ENCODE data around the gene CFAP45.

The CFAP45 gene

DNA sequence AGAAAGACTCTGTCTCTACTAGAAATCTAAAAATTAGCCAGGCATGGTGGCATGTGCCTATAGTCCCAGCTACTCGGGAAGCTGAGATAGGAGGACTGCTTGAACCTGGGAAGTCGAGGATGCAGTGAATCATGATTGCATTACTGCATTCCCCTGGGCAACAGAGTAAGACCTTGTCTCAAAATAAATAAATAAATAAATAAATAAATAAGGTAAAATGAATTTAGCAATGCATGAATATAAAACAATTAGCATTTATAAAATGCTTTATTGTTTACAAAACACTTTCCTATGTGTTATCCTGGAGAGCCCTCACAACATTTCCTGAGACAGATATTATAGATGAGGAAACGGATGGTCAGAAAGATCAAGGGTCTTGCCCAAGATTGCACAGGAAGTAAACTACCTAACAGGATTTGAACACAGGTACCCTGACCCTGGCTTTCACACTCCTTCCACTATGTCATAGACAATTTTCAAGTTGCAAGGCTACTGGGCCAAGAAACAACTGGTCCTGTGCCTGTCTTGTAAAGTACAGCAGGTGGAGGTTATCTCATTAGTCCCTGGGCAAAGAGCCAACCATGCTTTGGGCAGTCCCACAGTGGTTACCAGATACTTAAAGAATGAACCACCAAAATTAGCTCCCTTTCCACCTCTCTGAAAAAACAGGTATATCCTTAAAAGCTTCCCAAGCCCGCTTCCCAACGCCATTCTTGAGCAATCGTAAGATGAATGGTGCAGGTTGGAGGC, 22.1 kb downstream of the CFAP45 start:
- DNase-seq (ENCODE audit: low read depth in 2 of 2), result no peak

DNA sequence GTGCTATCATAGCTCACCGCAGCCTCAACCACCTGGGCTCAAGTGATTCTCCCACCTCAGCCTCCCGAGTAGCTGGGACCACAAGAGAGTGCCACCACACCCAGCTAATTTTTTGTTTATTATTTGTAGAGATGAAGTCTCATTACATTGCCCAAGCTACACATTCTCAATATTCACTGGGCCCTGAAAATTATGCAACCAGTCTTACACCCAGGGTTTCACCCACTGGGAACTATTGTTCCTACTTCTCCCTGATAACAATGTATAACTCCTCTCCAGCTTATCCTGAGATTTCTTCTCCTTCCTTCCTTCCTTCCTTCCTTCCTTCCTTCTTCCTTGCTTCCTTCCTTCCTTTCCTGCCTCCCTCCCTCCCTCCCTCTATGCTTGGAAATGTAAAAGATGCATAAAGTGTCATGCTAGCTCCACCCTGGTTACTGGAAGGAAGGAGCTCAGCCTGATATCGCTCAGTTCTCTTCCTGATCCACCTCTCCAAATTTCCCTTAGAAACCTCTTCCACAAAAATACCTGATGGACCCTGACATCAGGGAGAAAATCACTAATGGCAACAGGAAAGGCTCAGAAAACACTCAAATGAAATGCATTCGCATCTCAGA, 26.3 kb downstream of the CFAP45 start:
- DNase-seq (ENCODE audit: low read depth in 2 of 2), result no peak

DNA sequence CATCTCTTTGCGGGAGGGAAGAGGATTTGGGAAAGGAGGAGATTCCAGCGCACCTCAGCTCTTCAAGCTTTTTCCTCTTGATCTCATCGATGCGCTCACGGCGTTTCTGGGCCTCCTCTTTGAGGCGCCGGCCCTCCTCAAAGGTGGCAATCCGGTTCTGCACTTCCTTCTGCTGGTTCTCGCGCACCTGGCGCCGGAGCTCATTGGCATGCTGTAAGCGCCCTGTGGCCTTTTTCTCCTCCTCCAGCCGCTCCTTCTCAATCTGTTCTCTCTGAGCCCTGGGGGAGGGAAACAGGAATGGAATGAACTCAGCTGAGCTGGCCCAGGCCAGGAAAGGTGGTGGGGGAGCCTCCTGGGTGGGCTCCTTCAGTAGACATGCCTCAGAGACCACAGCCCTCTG, 27.1 kb downstream of the CFAP45 start:
- DNase-seq (ENCODE audit: low read depth in 2 of 2), result no peak

DNA sequence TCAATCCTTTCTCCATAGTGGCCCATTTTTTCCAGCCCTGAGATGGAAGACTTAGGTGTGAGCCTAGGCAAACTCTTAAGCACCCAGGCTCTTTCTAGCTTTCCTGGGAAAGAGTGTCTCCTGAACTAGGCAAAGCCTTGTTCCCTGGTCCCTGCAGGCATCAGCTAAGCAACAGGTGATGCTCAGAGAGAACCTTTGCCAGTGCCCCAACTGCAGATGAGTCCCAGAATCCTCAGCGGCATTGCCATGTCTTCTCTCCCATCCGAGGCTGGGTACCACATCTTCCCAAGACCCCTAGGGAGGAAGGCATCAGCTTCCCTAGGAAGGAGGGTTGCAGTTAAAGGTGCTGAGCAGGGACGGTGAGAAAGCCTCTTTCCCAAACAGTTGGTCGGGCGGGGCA, 29.3 kb downstream of the CFAP45 start:
- DNase-seq (ENCODE audit: low read depth in 2 of 2), result no peak

DNA sequence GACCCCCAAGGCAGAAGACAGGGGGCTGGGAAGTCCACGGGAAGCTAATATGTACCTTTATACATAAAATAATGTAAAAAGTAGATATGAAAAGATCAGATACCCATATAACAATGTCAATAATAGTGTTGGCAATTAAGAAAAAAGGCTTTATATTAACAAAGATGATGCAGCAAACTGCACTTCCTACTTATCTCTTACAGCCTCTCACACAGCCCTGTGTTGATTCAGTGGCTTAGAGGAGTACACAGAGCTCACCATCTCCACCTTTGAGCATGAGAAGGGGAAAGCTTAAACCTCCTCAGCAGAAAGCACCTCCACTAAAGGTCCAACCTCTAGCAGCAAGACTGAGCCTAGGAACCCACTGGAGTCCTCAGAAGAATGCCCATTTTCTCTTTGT, 30.4 kb downstream of the CFAP45 start:
- no peak for DNase-seq (ENCODE audit: low read depth in 2 of 2)

DNA sequence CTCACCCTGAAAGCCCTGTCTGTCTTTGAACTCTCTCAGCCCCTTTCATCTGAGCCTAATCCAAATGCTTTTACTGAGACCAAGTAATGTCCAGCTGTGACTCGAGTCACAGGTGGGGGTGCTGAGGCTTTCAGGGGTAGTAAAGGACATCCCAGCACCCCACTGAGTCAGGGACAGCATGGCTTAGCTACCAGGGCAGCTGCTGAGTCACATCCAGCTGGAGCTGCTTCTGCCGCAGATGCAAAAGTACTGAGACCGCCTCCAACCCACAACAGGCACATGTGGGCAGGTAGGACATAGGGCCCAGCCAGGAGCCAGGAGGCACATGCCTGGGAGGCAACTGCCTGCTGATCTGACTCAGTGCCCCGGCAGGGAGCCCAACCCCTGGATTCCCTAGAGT, 30.8 kb downstream of the CFAP45 start:
- peak; percentile 25 for DNase-seq (ENCODE audit: low read depth in 2 of 2)

DNA sequence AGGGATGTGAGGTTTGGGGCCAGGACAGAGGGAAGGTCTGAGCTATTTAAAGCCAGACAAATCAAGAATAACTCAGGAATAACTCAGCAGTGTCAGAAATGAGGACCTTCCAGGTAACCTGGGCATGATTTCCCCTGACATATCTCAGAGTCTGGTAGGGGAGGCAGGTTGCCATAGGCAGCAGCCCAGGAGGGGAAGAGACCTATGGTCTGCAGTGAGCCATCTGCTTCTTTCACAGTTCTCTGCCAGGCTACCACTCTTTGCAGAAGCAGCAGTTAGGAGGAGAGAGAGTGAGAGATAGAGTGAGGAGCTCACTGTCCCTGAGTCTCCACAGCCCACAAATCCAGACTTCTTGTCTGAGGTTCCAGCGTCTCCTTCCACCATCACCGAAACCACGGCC, 31.2 kb downstream of the CFAP45 start:
- no peak for DNase-seq (ENCODE audit: low read depth in 2 of 2)

DNA sequence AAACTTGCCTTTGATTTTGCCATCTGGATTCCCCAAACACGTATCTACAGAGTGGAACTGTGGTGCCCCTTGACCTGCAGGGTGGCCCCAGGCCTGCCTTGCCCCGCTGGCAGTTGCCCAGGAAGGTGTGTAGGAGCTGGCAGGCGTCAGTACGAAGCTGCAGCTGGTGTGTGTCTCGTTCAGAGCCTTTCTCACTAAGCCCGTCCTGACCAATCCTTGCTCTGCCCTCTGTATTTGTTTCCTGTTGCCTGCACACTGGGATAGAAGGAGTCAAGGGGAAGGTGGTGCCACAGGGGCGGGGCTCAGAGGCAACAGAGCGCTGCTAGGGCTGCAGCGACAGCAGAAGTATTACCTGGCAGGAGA, 32.3 kb downstream of the CFAP45 start:
- no peak for DNase-seq (ENCODE audit: low read depth in 2 of 2)

DNA sequence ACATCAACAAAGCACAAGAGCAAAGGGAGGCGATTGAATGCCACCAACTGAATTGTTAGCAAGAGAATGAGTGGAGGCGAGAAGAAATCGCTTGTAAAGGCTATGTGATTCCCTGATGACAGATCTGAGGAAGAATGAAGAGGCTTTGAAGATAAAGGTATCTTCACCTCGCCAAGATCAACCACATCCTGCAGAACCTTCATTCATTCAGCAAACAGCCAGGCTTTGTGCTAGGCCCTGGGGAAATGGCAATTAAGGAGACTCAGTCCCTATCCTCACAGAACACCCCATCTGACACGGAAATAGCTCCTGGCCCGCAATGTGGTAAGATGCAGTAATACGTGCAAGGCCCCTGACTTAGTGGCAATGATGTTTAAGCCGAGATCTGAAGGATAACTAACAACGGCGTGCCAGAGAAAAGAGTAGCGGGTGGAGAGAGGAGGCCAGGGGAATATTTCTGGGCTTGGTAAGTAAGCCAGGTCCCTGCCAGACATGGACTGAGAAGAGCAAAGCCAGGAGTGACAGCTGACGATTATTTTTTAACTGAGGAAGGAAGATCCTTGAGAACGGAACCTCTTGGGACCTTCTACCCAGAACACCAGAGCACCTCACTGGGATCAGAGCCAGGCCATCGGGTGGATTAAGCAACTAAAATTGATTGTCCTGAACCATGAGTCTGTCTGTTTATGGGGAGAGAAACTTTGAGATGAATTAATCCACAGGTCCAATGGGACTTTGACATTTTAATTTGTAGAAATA, 32.9 kb downstream of the CFAP45 start:
- DNase-seq (ENCODE audit: low read depth in 2 of 2), result no peak

DNA sequence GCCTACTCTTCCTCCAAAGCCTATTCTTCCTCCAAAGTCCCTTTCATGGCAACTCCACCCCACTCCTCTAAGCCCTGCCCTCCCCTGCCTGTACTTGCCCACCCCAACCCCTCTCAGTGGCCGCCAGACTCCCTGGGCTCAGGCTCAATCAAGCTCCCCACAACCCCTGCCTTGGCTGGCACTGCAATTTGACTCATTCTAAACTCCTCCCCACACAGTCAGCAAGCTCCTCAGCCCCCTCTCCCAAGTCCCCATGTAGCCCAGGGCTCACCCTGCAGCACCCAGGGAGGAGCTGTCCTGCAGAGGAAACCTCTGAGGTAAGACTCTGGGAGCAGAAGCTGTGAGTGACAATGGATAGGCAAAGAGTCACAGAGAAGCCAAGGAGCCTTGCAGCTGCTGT, 33.9 kb downstream of the CFAP45 start:
- DNase-seq (ENCODE audit: low read depth in 2 of 2), result no peak

DNA sequence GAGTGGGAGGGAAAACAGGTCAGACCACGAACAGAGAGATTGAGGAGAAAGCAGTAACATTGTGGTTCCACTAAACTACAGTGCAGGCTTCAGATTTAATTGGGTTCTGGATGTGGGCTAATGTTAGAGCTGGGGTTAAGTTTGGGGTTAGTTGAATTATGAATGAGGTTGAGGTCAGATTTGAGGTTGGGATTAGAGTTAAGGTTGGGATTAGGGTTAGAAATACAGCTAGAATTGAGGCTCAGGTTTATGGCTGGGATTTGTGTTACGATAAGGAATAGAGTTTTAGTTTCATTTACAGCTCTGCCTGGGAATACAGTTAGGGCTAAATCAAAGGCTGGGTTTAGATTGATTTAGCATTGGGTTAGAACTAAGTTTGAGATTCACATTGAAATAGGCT, 35.7 kb downstream of the CFAP45 start:
- no peak for DNase-seq (ENCODE audit: low read depth in 2 of 2)

DNA sequence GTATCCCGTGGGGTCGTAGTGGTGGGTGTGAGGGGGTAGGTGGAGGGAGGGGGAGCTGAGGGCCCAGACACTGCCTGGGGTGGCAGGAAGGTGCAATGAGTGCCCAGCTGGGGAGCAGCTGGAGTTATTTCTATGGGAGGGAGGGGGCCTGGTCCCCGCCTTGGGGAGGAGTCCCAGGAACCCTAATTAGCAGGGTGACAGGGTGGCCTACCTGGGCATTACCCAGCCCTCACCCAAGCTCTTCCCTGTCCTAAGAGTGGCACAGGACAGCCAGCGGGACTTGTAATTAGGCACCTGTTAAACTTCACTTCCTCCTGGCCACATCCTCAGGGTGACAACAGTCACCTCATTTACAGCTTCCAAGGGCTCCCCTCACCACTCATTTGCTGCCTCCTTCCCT, 37.4 kb downstream of the CFAP45 start, which contains the start of gene VSIG8:
VSIG8 (minus strand) TSS at position 101 of the 400 bp plus-strand sequence. CDS start 136 bp downstream, outside the sequence.
- no peak for DNase-seq (ENCODE audit: low read depth in 2 of 2)

DNA sequence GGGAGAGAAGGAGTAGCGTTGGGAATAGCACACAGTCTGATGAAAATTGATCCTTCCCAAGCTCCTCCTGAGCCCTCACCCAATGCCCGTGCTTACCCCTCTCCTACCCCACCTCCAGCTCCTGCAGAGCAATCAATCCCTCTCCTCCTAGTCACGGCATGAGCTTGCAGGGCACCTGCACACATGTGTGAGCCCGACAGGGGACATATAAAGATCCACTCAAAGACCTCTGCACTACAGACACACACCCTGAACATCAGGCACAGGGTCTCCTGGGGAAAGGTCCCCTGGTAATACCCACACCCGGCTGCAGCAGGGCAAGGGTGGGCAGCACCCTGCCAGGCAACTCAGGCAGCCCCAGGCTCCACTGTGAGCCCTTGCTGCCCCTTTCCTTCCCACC, 37.9 kb downstream of the CFAP45 start:
- DNase-seq (ENCODE audit: low read depth in 2 of 2), result no peak

DNA sequence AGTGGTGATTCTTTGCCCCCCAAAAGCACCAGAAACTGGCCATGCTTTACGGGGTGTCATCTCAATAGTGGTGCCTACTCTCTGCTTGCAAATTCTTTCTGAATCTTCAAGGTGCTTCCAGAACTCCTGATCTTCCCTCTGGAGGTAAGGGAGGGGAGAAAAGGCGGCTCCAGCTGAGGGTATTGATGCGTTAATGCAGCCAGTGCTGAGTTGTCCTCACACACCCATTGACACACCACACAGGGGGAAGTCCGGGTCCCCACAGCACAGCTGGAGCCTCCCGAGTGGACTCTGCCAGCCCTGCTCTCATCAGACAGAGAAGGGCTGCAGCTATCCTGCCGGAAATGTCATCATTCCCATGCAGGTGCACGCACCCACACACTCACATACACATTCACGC, 38.7 kb downstream of the CFAP45 start:
- no peak for DNase-seq (ENCODE audit: low read depth in 2 of 2)

DNA sequence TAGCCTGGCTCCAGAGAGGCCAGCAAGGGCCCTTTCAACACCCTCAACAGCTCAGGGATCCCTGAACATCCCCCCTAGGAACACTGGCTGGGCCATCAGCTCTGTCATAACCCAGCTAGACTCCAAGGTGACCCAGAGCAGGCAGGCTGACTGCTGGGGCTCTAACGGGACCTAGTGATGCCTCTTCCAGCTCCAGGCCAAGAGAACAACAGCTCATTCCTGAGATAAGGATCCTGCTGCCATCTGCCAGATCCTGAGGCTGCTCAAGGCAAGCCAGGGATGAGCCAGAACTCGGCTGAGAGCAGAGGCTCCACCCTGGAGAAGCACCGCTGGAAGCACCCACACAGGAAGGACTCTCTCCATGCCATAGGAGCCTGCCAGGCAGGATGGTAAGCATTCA, 39.5 kb downstream of the CFAP45 start:
- no peak for DNase-seq (ENCODE audit: low read depth in 2 of 2)

DNA sequence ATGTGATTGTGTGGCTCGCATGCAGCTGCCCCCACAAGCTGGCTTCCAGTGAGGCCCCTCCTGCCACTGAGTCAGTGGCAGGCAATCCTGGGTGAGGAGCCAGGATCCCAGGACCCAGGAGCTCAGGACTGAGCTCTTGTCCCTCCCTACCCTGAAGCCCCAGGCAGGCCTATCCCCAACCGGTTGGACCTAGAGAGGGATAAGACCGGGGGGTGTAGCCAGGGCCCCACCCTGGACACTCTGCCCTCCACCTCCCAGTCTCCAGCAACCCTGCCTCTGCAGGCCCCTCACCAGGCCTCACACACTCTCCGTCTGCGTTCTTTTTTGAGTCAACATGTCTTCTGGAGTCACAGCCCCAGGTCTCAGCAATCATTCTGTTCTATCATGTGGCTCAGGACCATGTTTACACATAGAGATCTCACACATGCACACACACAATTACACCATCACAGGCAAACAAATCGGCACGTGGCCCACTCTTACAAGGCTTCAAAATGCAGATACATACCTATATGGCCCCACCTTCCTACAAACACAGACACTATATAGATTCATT, 40.1 kb downstream of the CFAP45 start:
- no peak for DNase-seq (ENCODE audit: low read depth in 2 of 2)

DNA sequence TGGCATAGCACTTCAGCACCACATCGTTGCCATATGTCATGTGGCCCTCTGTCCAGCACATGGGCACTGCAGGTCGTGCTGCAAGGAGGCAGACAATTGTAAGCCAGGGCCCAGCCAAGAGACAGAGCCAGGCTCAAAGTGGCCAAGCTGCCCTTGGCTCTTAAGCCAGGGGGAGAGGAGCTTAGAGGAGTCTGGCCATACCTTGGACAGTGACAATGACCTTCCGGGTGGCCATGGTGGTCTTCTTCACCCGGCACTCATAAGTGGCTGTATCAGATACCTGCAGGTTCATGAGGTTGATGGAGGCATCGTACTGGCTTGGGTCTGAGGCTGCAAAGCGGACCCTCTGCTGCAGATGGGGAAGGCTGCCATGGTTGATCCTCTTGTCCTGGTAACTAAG, 42.1 kb downstream of the CFAP45 start:
- DNase-seq (ENCODE audit: low read depth in 2 of 2), result no peak

DNA sequence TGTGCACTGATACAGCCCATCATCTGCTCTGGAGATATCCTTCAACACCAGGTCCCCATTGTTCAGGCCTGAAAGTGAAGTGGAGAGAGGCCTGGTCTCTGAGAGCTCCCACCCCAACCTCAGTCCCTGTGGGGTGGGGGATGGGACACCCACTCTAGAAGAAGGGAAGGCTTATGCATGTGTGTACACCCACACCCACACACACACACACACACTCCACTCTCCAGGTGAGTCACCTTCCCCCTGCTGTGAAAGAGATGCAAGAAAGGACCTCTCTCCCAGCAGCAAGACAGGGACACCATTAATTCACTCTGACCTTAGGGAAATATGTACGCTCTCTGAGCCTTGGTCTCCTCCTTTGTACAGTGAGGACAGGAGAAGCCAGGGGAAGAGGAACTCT, 43.4 kb downstream of the CFAP45 start:
- DNase-seq (ENCODE audit: low read depth in 2 of 2), result no peak

DNA sequence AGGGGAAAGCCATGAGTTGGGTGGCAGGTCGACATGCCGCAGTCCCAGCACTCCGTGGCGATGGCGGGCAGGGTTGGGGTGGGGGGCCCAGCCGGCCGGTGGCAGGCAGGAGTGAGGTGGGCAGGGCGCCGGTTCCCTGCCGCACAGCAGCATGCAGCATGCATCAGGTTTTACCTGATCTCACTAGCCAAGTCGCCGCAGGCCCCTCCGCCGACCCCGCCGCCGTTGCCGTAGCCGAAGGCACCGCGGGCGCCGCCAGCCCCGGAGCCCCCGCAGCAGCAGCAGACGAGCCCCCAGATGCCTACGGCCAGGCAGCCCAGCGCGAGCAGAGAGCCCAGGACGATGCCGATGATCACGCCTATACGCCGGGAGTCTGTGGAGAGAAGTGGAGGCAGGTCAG, 44.3 kb downstream of the CFAP45 start:
- no peak for DNase-seq (ENCODE audit: low read depth in 2 of 2)

DNA sequence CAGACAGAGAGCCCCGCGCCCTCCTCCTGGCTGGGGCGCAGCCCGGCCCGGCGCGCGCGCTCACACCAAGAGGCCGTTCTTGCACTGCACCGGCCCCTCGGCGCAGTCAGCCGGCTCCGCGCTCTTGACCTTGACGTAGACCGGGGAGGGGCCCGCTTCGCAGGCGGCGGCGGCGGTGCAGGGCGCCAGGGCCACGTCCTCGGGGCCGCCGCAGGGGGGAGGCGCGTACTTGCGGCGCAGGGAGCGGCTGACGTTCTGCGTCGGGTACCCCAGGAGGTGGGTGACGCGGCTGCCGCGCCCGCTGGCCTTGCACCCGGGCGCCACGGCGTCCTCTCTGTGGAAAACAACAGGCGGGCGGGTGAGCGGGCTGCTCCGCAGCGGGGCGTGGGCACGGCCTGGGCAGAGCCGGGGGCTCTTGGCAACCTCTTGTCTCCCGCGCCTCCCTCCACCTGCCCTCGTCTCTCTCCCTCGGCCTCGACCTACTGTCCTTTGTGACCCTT, 45.2 kb downstream of the CFAP45 start:
- DNase-seq (ENCODE audit: low read depth in 2 of 2), result peak; percentile 73 to 80

DNA sequence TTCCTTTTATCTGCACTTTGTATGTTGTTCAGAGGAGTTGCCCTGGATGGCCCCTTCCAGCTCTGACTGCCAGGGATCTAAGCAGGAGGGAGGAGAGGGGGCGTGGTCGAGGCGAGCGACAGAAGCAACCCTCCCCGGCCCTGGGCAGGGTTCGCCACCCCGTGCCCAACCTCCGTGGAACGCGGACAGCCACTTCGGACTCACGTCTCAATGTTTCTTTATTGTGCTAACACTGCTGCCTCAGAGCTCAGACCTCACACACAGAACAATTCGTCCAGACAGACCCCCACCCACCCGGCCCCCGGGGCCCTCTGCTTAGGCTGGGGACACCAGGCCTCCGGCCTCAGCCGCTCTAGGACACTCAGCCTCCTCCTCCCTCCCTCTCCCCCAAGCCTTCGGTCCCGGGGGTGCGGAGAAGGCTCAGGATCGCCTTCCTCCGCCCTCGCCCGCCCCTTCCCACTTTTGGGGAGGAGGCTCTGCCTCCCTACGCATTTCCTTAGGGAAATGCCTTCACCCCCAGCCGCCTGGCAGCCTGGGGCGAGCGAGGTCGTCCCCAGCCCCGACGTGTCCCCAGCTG, 45.8 kb downstream of the CFAP45 start:
- no peak for DNase-seq (ENCODE audit: low read depth in 2 of 2)

All from stimulated activated CD8-positive, alpha-beta memory T cell treated with anti-CD3 and anti-CD28 coated beads, Interleukin-15, amount 100 ng/mL, for 48 hours (primary cell).